Measurements from ENCODE around the gene TFPI.

TFPI gene

GRCh38 chr2:187421519-187421918 is 132.7 kb downstream of the TFPI start:
- H3K4me1 Mint-ChIP-seq (ENCODE audit: low read depth): no peaks in the 10 kb centered on the region
- H3K27ac Mint-ChIP-seq: no peak overlapping the region
- H3K36me3 Mint-ChIP-seq (ENCODE audit: low read depth): no peaks in the 10 kb centered on the region
- H3K9me3 Mint-ChIP-seq: no peaks in the 10 kb centered on the region
- no peaks in the 10 kb centered on the region for H3K27me3 Mint-ChIP-seq (ENCODE audit: low read depth)
- H3K4me3 Mint-ChIP-seq: no peak overlapping the region

DNA sequence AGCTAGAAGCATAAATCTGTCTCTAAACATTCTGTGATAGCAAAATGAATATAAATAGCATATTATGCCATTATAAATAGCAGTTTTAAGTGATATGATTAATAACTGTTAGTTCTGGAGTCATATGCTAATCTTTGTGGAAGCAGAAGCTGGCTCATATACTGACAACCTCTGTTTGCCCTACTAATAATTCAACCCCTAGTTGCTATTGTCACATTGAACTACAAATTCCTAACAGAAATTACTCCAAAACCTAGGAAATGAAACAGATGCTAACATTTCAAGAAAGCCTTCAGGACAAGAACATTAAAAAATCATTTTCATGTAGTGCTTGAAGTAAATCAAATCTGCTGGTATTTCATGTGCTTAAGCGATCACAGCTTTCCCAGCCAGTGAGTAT is 134.4 kb downstream of the TFPI start:
- H3K4me1 Mint-ChIP-seq (ENCODE audit: low read depth): no peaks in the 10 kb centered on the region
- H3K4me3 Mint-ChIP-seq: no peak overlapping the region
- H3K9me3 Mint-ChIP-seq: no peaks in the 10 kb centered on the region
- no peak overlapping the region for H3K27ac Mint-ChIP-seq
- no peaks in the 10 kb centered on the region for H3K36me3 Mint-ChIP-seq (ENCODE audit: low read depth)
- no peaks in the 10 kb centered on the region for H3K27me3 Mint-ChIP-seq (ENCODE audit: low read depth)

DNA sequence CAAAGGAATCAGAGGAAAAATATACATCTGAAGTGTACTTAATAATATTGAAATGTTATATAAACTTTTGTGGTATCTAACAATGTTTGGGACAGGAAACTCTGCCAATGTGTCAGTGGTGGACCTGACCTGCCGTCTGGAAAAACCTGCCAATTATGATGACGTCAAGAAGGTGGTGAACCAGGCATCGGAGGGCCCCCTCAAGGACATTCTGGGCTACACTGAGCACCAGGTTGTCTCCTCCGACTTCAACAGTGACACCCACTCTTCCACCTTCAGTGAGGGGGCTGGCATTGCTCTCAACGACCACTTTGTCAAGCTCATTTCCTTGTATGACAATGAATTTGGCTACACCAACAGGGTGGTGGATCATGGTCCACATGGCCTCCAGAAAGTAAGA is 138.8 kb downstream of the TFPI start:
- Mint-ChIP-seq H3K4me3 (no peak overlapping the region), H3K27ac (no peak overlapping the region), H3K36me3 (ENCODE audit: low read depth) (no peaks in the 10 kb centered on the region), H3K9me3 (no peaks in the 10 kb centered on the region), H3K4me1 (ENCODE audit: low read depth) (no peaks in the 10 kb centered on the region), H3K27me3 (ENCODE audit: low read depth) (no peaks in the 10 kb centered on the region)

Measured in T-helper 1 cell treated with Interleukin-12 subunit alpha and Interleukin-12 subunit beta and Interleukin-4 antibody, amounts not matched to agents 30 μg/mL and 1 μg/mL, for 36 hours (primary cell).